Muscle of back (tissue), 13 donors: ENCODE results near the gene SEC14L6. TPM values are rescaled to one million over a fixed set of nuclear protein-coding genes. Genes with fewer than 3 reads are reported as not detected.
"Not testable (repeated sequence)": the region's sequence is repeated elsewhere in the genome, so short reads cannot be mapped to it uniquely, and the experiment has no call there.

Source experiments
- DNase-seq, 3 donors: peaks; one replicate each; pipeline versions ENCODE4 v3.0.0 to v3.0.0-alpha.2; 2013
- long read RNA-seq, 9 donors: transcript quantifications; one replicate each; lab custom pipeline, GENCODE V29; 2026
- polyA plus RNA-seq, 10 donors: library from polyadenylated mRNA; unstranded; fragments of 120-200 nt; gene quantifications; one replicate each; pipeline ENCODE4 v1.2.1, GENCODE V29; 2013; ENCODE audit not compliant: insufficient read length in 10 of 10

Gene SEC14L6
- under 1 TPM; 0.18 to 0.94 (median 0.26) TPM for polyA plus RNA-seq
- long read RNA-seq, donor 1, result 0 reads
- long read RNA-seq, donor 2, result 0 reads
- long read RNA-seq, donor 3, result 0 reads
- long read RNA-seq, donor 4, result 0 reads
- long read RNA-seq, donor 5, result 0 reads
- long read RNA-seq, donor 6, result 0 reads
- long read RNA-seq, donor 7, result 0 reads
- long read RNA-seq, donor 8, result 0 reads
- long read RNA-seq, donor 9, result 0 reads

- DNase-seq, result no peak
Measured at GRCh38 chr22:30546616-30547015, at the start of gene SEC14L6. TSS of gene SEC14L6 (minus strand) at chr22:30546741. CDS start at chr22:30546682, 59 bp downstream.

- DNase-seq, result no peak
Measured at GRCh38 chr22:30596199-30596598, 49.7 kb upstream of the SEC14L6 start.

- DNase-seq, result not testable (repeated sequence)
Measured at GRCh38 chr22:30592360-30592713, 45.8 kb upstream of the SEC14L6 start.

- peak; percentile 98 to 99 (median 99) for DNase-seq
Measured at GRCh38 chr22:30591588-30592359, 45.2 kb upstream of the SEC14L6 start, which contains the start of gene PES1. TSS of gene PES1 (minus strand) at chr22:30591910. CDS start at chr22:30591833, 77 bp downstream.

GRCh38 chr22:30591191-30591587 lies 44.6 kb upstream of the SEC14L6 start:
- peak in 1 of 3 donors; percentile 49 for DNase-seq

- DNase-seq, result no peak
Measured at GRCh38 chr22:30586414-30586813, 39.9 kb upstream of the SEC14L6 start.

GRCh38 chr22:30584441-30584840 lies 37.9 kb upstream of the SEC14L6 start:
- no peak for DNase-seq

GRCh38 chr22:30582788-30583545 lies 36.4 kb upstream of the SEC14L6 start:
- peak in 1 of 3 donors; percentile 27 for DNase-seq

GRCh38 chr22:30582051-30582450 lies 35.5 kb upstream of the SEC14L6 start:
- DNase-seq, result no peak

- DNase-seq, result no peak
Measured at GRCh38 chr22:30580896-30581295, 34.4 kb upstream of the SEC14L6 start.

GRCh38 chr22:30578481-30578880 lies 31.9 kb upstream of the SEC14L6 start:
- DNase-seq, result no peak

GRCh38 chr22:30575859-30576258 lies 29.3 kb upstream of the SEC14L6 start:
- DNase-seq, result peak in 1 of 3 donors; percentile 32

- DNase-seq, result peak; percentile 25 to 63 (median 38)
Measured at GRCh38 chr22:30574997-30575671, 28.6 kb upstream of the SEC14L6 start.

GRCh38 chr22:30574095-30574981 lies 27.8 kb upstream of the SEC14L6 start, which contains the start of gene GAL3ST1:
TSS of gene GAL3ST1 (minus strand) at chr22:30574665. CDS start at chr22:30557392, 17,273 bp downstream.
- peak in 1 of 3 donors; percentile 20 for DNase-seq

- DNase-seq, result peak in 2 of 3 donors; percentile 26 to 33
Measured at GRCh38 chr22:30573594-30574094, 27.1 kb upstream of the SEC14L6 start.

GRCh38 chr22:30572840-30573593 lies 26.5 kb upstream of the SEC14L6 start:
- no peak for DNase-seq

GRCh38 chr22:30572210-30572609 lies 25.7 kb upstream of the SEC14L6 start:
- DNase-seq, result no peak

- DNase-seq, result no peak
Measured at GRCh38 chr22:30569674-30570202, 23.2 kb upstream of the SEC14L6 start.

- DNase-seq, result no peak
Measured at GRCh38 chr22:30568137-30568805, 21.7 kb upstream of the SEC14L6 start.
